ENCODE results near the gene CD33.
A peak's percentile ranks its signal among the peaks of the same experiment; 100 is the strongest.

The CD33 gene

DNA sequence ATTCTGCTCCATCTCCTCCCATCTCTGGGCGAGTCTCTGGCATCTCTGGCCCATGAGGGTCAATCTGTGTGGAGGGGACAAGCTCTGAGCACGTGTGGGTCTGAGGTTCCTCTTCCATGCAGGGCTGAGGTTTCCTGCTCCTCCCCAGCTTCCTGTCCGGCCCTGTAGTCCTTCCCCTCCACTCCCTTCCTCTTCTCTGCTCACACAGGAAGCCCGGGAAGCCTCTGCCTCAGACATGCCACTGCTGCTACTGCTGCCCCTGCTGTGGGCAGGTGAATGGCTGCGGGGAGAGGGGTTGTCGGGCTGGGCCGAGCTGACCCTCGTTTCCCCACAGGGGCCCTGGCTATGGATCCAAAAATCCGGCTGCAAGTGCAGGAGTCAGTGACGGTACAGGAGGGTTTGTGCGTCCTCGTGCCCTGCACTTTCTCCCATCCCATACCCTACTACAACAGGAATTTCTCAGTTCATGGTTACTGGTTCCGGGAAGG, 14.0 kb upstream of the CD33 start:
- peak; percentile 65 for DNase-seq

DNA sequence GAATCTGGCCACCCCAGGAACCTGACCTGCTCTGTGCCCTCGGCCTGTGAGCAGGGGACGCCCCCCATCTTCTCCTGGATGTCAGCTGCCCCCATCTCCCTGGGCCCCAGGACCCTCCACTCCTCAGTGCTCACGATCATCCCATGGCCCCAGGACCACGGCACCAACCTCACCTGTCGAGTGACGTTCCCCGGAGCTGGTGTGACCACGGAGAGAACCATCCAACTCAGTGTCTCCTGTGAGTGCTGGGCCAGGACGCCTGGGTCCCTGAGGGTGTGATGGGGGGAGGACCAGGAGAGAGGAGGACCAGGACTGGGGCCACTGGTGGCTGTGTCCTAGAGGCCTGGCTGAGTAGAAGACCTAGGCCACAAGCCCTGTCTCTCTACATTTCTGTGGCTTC, 13.0 kb upstream of the CD33 start:
- no peak for DNase-seq

DNA sequence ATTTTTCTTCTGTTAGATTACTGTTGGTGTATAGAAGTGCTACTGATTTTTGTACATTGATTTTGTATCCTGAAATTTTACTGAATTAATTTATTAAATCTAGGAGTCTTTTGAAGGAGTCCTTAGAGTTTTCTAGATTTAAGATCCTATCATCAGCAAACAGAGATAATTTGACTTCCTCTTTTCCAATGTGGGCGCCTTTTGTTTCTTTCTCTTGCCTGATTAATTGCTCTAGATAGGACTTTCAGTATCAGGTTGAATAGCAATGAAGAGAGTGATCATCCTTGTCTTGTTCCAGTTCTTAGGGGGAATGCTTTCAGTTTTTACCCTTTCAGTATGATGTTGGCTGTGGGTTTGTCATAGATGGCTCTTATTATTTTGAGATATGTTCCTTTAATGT, 5.6 kb upstream of the CD33 start:
- peak; percentile 40 for DNase-seq

DNA sequence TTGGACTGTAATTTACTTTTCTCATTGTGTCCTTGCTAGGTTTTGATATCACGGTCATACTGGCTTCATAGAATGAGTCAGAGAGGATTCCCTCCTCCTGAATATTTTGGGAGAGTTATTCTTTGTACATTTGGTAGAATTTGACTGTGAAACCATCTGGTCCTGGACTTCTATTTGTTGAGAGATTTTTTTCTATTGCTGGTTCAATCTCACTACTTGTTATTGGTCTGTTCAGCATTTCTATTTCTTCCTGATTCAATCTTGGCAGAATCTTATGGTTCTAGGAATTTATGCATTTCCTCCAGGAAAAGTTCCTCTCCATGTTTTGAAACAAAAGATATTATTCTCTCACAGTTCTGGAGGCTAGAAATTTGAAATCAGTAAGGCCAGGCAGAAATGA, 4.9 kb upstream of the CD33 start:
- DNase-seq = no peak

DNA sequence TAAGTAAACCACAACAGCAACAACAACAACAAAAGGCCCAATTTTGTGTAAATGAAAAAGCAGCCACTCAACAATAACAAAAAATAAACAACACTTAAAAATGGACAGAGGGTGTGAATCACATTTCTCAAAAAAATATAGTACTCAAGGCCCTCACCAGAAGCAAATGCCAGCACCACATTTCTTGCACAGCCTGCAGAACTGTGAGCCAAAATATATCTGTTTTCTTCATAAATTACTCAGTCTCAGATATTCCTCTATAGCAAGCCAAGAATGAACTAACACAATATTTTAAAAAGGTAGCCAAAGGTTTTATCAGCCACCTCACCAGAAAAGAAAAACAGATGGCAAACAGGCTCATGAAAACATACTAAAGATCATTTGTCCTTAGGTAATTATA, 3.9 kb upstream of the CD33 start:
- no peak for DNase-seq

DNA sequence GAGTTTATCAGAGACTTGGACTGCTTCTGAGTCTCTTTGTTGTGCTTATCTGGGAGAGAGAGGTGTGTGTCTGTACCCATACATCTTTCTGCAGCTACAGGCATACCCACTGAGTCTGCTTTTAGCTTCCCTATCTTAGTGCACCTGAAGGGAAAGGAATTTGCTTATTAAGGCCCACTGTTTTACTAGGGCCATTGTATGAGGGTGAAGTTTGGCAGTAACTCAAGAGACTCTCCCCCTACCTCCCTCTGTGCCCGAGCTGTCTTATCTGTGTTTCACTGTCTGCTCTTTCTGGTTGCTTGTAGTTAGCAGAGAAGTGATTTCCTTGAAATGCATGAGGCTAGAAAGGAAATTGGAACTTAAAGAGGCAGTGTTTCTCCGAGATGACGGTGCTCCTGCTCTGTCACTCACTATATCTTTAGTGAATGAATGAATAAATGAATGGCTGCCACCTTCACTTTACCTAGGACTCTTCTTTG, 678 bp upstream of the CD33 start:
- DNase-seq = peak; percentile 73

DNA sequence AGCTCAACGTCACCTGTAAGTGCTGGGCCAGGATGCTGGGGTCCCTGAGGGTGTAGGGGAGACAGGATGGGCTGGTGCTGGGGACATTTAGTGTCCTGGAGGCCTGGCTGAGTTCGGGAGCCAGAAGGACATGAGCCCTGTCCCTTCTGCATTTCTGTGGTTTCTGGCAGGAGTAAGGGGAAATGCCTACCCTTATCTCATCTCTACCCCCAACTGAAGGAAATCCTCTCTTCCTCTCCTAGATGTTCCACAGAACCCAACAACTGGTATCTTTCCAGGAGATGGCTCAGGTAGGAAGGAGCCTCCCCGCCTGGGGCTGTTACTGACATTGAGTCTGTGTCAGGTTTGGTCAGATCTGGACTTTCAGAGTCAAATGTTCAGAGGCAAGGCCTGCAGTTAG, 1.2 kb downstream of the CD33 start:
- no peak for DNase-seq

DNA sequence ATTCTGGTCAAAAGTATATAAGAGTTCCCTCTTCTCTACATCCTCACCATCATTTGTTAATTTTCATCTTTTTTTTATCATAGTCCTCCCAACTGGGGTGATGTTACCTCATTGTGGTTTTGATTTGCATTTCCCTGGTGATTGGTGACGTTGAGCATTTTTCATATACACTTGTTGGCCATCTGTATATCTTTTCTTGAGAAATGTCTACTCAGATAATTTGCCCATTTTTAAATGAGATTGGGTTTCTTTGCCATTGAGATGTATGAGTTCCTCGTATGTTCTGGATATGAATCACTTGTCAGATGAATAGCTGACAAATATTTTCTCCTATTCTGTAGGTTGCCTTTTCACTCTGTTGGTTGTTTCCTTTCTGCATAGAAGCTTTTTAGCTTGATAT, 2.4 kb downstream of the CD33 start:
- DNase-seq = peak; percentile 24

DNA sequence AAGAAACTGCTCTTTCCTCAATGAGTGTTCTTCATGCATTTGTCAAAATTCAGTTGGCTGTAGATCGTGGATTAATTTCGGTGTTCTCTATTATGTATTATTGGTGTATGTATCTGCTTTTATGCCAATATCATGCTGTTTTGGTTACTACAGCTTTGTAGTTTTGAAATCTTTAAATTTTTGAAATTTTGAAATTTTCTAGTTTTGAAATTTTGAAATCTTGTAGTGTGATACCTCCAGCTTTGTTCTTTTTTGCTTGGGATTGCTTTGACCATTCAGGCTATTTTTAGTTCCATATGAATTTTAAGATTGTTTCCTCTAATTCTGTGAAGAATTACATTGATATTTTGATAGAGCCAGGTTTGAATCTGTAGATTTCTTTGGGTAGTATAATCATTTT, 3.1 kb downstream of the CD33 start:
- DNase-seq = no peak

DNA sequence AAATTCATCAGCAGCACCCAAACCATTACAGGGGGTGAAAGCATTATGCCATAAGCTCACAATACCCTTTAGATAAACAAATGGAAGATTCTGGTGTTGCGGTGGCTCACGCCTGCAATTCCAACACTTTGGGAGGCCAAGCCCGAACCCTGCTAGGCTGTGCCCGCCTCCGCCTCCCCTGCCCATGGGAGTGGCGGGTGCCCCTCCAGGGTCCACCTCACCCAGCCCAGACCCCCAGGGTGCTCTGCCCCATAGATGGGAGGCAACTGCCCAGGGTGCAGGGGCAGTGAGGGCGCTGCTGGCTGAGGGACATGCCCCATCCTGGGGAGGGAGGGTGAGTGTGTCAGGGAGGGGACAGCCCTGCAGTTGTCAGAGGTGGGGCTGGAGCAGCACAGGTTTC, 16.0 kb downstream of the CD33 start:
- DNase-seq = no peak

DNA sequence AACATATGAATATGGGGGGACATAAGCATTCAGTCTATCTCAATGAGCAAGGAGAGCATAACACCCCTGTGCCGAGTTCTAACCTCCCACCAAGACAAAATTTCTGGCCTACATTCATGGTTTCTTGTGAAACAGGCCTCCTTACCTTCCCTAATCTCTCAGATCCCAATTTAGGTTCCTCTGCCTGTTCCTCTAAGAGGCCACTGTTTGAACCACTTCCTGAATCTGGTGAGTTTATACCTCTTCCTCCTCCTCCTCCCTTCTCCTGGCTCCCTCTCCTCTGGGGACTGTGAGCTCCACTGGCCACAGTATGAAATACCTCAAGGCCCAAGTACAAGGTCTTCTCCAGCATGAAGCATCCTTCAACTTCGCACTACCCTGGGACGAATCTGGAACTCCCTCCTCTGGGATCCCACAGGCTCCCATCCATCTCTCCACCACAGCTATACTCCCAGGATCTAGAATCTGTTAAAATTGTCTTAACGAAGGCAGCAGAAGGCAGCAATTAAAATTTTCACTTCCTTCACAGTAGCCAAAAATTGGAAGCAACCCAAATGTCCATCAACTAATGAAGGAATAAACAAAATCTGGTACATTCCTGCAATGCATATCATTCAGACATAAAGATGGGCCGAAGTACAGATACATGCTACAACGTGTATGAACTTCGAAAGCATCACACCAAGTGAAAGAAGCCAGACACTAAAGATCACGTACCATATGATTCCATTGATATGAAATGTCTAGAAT, 18.2 kb downstream of the CD33 start:
- peak; percentile 14 for DNase-seq

DNA sequence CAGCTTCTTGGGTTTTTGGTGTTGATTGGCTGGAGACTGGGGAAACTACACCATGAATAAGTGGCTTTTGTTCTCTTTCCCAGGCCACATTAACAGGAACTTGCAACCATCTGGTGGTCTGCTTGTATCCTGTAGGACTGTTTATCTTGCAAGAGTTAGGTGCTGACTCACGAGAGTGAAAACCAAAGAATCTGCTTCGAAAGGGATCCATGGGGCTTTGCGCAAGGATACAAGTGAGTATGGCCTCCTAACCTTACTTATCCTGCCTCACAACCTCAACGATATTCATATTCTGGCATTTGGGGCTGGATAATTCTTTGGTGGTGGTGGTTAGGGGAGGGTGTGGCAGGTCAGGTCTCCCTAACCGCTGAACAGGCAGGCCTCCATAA, 21.3 kb downstream of the CD33 start:
- DNase-seq = peak; percentile 74

DNA sequence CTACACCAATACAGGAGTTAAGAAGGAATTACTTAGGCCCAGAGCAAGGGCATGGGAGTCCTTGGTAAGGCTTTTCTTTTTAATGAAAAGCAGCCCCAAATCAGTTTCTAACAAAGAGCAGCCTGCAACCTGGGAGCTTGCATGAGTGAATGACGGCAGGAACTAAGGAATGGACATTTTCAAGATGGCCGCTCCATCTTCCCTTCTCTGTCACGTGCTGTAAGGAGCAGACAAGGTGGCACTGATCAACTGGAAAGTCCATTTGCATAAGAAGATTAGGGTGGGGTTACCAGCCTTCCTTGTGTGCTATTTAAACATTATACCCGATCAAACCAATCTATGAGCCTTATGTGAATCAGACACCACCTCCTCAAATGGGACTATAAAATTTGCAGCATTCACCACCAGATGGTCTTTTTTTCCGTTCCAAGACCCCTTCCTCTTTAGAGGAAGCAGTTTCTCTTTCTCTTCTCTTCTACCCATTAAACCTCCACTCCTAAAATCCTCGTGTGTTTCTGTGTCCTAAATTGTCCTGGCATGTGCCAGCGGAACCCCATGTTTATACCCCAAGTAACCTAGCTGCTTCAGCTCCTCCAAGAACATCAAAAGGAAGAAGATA, 23.2 kb downstream of the CD33 start:
- no peak for DNase-seq

DNA sequence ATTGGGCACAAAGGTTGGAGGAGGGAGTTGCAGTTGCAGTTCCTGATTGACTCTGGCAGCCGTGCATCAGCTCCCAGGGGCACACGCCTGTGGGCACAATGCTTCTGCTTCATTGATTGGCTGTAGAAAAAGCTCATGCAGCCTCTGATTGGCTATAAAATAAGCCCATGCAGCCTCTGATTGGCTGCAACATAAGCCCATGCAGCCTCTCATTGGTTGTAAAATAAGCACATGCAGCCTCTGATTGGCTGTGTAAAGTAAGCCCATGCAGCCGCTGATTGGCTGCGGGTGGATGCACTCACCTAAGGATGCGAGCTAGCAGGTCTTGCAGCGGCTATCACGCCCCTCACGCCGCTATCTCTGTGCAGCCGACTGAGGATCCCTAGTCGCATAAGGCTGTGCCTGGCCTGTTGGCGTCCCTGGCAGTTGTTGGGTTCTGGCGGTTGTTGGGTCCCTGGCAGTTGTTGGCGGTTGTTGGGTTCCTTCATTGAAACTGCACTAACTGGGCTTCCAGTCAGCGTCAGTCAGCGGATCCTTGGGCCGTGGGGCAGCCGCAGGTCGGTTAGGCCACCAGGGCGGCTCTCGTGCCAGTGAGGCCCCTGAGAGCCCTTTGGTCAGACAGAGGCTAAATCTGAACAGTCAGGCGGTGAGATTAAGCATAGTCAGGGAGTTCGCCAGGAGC, 26.0 kb downstream of the CD33 start, which contains the start of gene SIGLECL1:
TSS of gene SIGLECL1 (plus strand) at position 295 of the 682 bp plus-strand sequence. CDS start 12,993 bp downstream, outside the sequence.
- no peak for DNase-seq

DNA sequence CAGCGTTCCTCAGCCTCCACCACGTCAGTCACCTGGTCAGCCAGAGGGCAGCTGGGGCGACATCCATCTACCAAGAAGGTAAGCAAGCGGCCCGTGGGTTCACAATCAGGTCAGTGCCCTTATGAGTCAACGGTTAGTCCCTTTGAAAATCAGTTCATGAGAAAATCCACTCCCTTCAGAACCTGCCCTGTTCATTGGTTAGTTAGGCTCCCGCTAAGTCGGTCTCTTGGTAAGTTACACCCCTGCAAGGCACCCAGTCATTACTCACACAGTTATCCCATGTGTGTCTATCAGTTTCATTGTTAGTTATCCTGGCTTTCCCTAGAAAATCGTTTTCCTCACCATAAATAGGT, 26.6 kb downstream of the CD33 start:
- no peak for DNase-seq

DNA sequence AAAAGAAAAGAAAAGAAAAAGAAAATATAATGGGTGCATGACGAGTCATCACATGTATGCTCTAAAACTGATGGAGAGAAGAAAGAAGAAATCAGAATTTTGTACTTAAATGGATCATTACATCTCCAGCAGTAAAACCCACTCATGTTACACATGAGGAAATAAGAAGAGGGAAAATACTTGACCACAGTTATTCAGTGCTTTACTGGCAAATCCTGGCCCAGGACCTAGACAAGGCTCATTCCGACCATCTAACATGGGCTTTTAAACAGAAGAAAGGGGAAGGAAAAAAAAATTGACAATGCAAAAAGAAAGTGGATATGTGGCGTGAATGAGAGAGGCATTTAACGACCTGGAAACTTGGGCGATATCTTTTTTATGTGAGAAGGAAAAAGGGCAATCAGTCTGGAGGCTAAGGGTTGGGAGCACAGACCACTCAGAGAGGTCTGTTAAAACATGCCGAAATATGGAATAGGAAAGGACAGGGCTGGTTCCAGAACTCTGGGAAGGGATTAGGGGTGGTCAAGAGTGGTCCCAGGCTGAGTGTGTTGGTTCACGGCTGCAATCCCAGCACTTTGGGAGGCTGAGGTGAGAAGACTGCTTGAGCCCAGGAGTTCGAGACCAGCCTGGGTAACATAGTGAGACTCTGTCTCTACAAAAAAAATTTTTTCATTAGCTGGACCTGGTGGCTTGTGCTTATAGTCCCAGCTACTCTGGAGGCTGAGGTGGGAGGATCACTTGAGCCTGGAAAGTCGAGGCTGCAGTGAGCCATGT, 27.6 kb downstream of the CD33 start:
- no peak for DNase-seq

DNA sequence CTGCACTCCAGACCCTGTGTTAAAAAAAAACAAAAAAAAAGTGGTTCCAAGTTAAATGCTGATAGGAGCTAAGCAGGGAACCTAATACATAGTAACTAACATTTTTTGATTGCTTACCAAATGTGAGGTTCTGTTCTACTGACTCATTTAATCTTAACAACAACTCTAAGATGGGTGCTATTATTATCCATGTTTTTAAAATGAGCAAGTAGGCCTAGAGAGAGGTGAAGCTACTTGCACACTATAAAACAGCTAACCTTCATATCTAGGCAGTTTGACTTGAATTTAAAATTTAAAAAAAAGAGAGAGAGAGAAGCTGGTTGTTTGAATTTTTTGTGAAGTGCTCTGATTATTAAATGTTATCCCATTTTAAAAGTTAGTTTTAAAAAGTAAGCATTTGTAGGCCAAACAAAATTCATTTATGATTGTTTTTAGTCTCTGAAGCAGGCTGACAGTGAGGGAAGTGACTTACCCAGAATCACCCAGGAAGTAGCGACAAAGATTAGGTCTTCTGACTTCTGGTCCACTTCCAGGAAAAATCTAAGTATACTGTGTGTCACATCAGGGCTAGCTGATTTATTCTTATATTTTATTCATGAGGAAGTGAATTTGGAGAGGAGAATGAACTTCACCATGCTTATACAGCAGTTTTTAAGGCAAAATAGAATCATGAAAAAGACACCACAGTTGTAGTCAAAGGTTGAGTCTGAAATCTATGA, 28.4 kb downstream of the CD33 start:
- DNase-seq = no peak

DNA sequence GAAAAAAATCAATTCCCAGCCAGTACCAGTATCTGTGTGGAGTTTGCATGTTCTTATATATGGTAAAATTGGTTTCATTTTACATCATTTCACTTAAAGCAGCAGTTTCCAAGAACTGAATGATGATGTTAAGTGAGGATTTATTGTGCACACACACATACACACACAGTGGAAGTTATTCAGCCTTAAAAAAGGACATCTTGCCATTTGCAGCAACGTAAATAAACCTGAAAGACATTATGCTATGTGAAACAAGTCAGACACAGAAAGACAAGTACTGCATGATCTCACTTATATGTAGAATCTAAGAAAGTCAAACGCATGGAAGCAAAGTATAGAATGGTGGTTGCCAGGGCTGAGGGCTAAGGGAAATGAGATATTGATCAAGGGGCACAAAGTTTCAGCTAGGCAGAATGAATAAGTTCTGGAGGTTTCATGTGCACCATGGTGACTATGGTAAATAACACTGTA, 31.3 kb downstream of the CD33 start:
- DNase-seq = no peak

DNA sequence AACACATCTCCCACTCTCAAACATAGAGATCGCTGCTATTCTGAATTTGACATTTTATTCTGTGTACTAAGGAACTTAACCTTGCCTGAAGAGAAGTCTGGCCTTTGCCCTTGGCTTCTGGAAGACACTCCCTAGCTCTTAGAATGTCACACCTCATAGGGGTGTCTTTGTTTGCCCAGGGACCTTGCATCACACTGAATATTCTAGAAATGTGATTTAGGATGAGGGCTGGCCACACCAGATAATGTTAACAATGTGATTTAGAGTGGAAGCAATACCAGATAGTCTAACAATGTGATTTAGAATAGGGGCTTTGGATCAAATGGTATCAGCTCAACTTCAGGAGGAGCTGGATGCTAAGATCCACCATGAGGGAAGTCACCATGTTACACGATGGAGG, 32.6 kb downstream of the CD33 start:
- no peak for DNase-seq

DNA sequence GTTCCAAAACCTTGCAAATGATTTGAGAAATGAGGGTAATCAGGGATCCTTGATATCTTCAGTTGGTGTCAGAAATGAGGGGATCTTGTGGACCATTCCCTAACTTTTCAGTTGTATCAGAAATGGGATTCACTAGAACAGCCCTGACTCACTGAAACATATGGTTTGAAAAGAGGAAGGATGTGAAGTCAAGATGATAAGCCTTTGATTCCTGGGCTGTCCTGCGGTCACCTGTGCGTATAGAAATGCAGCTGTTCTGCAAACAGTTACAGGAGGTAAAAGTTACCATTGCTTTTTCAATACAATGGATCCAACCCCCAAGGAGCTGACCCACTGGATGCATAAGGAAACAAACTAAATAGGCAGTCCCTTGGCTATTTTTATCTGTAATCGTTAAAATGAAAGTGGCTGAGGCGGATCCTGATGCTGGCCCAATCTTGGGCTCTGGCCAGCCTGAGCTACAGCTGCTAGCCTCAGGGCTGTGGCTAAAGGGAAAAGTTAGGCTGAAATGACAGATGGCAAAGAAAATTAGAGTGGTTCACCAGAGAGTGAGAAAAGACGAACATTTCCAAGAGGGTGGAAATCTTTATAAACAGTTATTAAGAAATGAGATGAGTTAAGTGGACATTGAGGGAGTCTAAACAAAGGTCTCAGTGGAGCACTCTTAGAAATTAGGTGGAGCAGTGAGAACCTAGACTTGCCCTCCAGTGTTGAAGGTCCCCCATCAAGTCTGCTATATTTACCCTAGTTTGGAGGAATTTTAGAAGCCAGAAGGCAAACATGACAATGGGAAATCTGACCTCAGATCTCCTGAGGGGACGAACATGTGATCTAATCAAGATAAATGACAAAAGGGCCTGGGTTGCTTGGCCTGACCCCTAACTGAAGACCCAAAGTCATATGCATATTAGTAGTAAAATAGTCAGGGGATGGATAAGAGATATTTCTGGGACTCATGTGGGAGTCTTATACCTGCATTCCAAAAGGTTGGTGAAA, 33.6 kb downstream of the CD33 start:
- DNase-seq = peak; percentile 50
